ENCODE measurements around the gene TBC1D22A.

Gene TBC1D22A

DNA sequence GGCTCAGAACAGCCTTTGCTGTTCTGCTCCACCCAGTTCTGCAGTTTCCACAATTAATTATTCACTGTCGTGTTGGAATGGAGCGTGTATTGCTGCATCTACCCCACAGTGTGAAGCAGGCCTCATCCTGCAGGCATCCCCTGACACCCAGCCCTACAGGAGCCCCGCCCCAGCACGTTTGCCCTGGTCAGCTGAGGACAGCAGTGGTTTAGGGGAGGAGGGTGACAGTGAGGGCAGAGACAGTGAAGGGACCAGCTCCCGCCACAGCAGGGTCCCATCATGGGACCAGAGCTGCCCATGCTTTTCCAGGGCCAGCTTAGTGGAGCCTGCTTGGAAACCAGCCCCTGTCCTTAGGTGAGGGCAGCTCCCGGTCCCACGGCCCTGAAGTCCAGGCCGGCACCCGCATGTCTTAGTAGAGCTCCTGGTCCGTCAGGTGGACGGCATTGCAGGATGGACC lies 273.0 kb downstream of the TBC1D22A start:
- DNase-seq: no peak

DNA sequence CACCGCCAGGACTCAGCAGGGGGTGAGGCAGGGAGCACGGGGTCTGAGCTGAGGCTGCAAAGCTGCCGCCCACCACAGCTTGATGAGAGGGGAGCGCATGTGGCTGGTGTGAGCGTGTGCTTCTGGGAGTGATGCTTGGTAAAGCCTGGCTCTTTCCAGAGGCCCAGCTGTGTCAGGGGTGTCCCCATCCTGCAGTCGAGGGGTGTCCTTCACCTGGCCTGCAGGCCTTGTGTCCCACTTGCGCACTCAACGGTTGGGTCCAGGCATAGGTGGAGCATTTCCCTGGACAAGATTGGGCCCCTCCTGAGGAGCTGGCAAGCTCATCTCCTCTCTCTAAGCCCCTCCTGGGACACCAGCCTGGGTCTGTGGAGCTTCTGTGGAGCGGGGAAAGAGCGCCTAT lies 273.9 kb downstream of the TBC1D22A start:
- DNase-seq: no peak

DNA sequence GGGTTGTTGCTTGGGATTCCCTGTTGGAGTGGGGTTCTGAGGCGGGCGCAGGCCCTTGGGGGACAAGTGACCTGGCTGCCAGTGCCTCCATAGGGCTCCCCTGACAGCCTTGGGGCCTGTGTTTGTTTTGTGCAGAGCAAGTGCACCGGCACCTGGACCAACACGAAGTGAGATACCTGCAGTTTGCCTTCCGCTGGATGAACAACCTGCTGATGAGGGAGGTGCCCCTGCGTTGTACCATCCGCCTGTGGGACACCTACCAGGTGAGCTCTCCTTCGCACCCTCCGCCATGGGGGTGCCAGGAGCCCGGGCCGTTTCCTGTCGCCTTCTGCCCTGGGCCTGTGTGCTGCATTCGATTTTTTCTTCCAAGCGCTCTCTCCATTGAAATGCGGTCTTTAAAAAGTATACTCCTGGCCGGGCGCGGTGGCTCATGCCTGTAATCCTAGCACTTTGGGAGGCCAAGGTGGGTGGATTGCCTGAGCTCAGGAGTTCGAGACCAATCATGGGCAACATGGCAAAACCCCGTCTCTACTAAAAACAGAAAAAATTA lies 274.6 kb downstream of the TBC1D22A start:
- DNase-seq: no peak

DNA sequence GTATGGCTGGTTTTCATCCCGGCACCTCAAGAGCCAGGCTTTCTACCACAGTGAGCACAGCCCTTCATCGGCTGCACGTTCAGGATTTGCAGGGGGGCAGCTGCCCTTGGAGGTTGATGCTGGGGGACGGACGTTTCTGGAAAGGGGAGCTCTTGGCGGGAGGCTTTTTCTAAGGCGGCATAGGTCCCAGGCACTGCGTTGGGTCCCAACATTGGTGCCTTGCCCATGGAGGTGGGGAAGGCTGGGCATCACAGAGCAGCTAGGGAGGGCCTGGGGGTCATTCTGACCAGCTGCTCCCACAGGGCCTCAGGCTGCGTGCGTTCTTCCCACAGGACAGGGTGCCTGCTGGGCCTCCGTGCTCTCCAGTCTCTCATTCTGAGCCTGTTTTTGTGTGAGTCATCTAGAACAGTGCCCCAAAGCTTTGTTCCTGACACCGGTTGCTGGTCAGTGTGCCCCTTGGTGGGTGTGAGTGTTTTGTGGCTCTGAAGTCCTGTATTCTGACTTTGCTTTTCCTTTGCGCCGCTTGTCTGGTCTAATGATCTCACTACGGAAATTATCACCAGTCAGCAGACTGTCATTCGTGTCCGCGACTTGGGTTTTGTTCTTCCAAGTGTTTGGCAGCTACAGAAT lies 275.9 kb downstream of the TBC1D22A start:
- no peak for DNase-seq

DNA sequence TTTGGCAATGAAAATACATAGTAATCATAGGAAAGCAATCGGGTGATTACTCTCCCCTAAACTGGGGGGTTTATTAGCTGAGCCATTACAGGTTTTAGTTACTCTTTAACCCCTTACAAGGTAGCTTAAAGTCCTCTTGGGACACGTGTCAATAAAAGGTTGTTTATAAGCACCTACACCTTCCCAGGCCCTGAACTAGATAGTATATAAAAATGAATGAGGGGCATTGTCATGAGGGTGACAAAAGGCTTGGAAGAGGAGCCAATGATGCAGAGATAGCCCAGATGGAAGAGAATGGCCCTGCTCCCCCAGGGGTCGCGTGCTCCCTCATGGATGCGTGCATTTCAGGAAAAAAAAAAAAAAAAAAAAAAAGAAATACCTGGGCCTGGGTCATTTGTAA lies 276.9 kb downstream of the TBC1D22A start:
- no peak for DNase-seq

DNA sequence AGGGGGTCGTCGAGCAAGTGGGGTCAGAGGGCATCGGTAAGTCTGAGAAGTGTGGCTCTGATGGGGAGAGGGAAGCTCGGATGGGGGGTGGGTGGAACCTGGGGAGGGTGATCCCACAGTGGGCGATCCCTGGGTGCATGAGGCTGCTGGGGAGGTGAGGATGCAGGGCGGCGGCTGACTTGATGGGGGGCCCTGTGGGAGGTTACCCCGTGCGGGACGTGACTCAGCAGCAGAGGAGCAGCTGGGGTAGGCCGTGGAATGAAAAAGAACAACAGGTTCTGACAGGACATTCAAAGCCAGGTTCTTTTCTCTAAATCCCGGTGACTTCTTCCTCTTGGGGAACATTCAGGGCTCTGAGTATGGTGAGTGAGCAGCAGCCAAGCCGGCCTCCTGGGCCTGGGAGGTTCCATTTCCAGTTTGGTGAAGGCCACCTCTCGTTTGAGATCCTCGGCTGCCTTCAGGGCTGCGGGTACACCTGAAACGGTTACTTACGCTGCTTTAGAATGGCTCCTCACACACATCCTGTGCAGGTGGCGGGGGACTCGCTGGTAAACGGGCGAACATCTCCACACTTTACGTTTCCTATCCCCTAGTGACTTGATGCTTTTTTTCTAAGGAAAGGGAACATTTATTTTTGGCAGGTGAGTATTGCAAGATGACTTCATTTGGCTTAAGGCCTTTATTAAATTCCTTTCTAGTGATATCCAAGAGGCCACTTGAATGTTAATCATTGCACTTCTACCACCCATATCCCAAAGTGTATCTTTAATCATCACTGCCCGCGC lies 278.2 kb downstream of the TBC1D22A start:
- no peak for DNase-seq

DNA sequence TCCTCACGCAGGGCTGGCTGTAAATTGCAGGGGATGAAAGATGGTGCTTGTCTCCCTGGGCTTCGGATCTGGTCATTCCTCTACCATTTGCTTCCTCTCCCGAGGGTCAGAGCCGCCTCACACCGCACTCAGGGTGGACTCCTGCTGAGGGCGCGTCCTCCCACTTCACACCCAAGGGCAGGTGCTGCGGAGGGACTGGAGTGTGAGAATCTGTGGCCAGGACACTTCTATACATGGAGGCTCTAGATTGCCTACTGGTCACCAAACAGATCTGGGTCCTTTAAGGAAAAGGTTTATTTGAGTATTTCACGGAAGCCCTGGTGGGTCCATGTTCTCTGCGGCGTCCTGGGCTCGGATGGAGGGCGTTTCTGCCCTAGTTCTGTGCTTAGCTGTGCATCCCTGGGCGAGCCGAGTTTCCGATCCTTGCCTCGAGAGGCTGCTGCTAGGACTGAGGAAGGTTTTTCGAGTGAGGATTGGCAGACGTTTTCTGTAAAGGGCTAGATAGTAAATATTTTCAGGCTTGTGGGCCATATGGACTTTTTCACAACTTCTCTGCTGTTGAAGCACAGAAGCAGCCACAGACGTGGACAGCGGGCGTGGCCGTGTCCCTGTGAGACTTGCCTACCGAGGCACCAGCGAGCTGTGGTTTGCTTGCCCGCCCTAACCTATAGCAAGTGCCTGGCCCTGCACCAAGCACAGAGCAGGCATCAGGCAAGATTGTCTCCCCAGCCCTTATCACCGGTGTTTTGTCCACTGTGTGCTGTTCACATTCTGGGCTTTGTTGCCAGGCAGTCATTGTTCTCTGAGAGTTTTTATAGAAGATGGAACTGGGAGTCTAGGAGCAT lies 279.0 kb downstream of the TBC1D22A start:
- no peak for DNase-seq

DNA sequence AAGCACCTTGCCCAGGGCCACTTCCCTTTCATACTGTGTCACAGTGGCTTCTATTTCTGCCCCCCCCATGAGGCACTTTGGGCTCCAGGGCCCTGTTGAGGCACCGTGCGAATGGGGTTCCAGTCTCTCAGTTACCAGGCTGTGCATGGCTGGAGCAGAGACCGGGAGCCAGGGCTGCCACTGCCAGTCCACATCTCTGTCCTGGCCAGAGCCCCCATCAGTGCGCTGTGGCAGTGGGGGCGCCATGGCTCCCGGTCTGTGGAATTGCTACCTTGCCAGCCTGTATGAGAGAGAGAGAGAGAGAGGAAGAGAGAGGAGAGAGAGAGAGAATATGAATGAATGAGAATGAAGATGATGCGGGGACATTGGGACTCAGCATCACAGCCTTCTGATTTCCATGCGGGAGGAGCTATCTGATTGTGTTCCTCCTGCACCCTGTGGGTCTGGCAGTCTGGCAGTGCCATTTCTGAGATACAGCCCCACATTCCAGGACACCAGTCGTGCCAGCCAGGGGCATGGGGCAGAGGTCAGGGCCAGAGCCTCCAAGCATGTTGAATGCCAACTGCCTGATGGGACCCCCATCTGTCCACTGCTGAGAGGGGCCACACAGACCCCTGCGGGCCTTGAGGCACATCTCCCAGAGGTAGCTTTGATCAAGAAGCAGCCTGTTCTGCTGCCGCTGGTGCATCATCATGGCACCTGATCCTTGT lies 279.8 kb downstream of the TBC1D22A start:
- no peak for DNase-seq

DNA sequence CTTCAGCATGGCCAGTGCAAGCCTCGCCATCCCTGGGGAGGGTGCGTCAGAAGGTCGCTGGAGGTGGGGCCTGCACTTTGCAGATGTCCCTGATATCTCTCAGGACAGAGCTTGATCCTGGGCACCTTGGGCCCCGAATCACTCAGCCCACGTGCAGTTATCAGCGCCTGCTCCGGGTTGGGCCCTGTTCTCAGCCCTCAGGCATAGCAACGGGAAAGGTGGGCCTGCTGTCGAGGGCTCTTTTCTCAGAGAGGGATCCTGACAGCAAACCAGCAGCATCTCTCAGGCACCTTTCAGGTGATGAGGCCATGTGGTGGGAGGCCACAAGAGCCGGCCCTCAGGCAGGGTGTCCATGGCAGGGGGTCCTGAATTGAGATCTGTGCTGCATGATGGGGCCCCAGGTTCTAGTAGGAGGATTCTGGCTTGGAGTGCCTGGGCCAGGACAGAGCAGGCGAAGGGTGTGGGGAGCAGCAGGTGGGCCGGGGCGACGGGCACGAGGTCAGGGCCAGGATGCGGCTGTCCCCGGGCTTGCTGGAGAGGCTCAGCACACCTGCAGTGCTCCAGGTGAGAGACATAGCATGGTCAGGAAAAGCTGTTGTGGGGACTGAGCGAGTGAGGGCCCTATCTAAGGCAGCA lies 280.5 kb downstream of the TBC1D22A start:
- no peak for DNase-seq

DNA sequence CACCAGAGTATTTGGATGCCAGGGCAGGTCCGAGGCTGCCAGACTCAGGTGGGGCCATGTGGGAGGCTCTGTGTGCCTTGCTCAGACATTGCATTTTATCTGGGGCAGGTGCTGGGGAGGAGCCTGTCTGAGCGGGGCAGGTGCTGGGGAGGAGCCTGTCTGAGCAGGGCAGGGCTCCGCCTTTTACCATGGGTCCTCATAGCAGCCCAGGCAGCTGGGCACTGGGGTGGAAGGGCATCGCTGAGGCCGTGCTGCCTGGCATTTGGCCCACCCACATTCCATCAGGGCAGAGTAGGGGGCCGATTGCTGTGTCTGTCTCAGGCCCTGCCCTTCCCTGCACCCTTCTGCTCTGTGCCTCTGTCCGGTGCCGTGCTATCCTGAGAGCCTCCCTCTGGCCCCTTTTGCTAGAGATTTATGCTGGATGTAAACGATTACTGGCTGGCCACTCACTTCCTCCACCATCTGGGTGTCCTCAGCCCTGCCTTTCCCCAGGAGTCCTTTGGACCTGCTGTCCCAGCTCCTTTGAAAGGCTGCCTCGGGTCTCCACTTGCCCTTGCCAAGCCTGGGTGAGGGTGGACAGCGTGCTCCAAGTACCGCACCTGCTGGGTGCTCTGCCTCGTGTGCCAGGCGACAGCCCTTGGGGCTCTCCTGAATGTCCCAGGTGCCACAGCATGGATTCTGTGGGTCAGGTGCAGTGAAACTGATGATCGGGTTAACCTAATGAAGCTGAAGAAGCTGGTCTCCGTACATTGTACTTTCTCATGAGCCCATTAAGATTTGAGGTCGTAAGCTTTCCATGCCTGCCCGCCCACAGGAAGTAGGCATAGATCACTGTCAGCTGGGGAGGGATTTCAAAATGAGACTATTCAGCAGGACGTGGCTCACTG lies 281.6 kb downstream of the TBC1D22A start:
- DNase-seq: peak; percentile 64

DNA sequence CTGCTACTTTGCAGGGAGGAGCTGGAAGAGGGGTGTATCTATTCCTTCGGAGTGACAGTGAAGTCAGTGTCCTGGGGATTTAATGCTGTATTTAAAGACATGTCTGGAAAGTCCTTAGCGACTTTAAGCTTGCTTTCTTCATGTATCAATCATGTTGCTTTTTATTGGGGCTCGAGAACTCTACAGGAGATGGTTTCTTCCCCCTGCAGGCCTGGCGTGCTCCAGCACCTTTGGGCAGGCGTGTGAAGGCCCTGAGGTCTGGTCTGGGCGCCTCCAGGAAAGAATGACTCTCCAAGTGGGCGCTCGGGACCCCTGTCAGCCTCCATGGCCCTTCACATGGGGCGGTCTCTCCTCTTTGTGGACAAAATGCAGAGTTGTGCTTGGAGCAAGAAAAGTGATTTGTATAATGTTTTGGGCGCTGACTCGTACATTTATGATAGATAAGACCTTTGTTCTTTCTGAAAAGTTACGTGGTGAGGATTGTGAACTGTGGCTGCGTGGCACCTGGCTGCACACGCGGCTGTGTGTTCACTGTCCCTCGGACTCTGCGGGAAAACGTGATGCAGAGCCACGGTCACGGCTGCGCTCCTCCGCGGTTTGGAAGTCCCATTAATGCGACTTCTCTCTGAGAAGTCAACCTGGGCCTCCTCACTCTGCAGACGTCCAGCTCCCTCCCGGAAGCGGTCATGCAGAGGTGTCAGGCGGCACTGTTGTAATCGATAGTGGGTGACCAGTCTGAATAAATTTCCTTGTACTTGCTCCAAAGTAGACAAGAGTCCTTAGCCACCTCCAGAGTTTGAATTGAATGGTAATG lies 282.5 kb downstream of the TBC1D22A start:
- DNase-seq: no peak

DNA sequence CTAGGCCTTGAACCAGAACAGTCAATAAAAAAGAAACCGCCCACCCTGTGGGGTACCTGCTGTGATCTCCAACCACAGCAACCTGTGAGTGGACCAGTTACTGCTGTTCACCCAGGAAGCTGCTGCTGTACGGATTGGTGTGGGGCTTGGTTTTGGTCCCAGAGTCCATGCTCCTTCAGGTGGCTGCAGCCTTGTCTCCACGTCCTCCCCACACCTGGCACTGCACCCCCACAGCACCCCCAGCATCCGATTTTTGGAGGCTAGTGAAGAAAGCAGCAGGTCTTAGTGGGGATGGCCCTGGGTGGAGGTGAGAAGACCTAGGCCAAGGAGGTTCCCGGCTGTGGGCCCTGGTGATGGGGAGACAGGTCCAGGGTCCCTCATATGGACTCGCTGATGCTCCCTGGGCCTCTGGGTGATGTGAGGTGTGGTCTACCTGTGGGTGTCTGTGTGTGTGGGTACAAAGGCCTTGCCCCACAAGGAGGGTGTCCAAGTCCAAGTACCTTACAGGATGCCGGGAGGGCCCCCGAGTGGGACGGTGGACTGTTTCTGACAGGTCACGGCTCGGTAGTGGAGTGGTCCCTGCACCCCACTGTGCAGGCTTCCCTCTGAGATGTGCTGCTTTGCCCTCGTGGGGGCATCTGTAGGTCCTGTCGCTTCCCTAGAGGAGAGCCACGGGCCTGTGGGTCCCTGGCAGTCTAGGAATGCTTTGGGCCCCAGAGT lies 283.4 kb downstream of the TBC1D22A start:
- no peak for DNase-seq

DNA sequence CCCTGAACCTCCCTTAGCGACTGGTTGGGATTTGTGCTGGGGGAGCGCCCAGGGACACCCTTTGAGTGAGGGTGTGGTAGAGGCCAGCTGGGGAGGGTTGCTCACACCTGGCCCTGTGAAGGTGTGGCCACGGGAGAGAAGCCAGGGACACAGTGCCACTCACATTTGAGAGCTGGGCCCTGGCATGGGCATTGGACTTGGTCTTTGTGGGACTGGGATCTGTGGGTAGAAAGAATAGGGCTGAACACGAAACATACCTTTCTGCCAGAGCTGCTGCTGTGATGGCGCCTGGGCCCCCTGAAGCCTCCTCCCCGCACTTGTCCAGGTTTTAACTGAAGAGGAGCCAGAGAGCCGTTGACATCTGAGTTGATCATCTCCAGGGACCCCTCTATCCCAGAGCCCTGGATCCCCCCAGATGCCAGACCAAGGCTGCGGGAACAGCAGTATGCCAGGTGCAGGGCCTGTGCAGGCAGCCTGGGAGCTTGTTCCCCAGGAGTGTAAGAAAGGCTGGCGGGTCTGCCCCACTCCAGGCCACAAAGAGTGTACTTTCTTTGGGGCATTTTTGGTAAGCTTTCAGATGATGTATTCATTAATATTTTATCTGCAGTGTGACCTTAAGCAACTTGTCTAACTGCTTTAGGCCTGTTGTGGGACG lies 284.1 kb downstream of the TBC1D22A start:
- DNase-seq: no peak

DNA sequence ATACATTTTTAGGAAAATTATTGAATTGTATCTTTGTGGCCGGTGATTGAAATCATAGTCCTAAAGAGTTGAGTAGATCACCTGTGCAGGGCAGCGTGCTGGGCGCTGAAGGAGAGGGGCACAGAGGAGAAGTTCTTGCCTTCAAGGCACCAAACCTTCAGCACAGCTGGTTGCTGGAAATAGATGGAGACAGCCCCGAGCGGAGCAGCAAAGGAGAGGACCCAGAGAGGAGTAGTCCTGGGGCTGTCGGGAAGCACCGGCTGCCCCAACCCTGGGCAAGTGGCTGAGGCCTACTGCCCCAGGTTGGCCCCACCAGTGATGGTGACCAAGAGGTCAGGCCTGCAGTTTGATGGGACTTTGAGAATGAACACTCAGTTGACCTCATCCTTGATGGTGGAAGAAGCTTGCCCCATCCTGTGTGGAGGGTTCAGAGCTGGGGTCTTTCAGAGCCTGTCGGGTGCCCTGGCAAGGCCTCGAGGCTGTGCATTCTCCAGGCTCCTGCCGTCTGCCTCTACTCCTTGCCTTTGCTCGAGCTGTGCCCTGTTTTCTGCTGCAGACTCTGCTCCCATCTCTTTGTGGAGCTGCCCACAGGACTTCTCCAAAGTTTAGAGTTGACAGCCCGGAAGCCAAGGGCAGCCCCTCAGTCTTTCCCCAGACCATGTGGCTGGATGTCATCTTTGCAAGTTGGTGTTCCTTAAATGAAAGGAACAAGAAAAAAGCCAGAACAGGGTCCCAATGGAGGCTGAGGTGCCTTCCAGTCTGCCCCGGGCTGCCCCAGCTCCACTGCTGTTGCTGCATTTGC lies 285.1 kb downstream of the TBC1D22A start:
- no peak for DNase-seq

DNA sequence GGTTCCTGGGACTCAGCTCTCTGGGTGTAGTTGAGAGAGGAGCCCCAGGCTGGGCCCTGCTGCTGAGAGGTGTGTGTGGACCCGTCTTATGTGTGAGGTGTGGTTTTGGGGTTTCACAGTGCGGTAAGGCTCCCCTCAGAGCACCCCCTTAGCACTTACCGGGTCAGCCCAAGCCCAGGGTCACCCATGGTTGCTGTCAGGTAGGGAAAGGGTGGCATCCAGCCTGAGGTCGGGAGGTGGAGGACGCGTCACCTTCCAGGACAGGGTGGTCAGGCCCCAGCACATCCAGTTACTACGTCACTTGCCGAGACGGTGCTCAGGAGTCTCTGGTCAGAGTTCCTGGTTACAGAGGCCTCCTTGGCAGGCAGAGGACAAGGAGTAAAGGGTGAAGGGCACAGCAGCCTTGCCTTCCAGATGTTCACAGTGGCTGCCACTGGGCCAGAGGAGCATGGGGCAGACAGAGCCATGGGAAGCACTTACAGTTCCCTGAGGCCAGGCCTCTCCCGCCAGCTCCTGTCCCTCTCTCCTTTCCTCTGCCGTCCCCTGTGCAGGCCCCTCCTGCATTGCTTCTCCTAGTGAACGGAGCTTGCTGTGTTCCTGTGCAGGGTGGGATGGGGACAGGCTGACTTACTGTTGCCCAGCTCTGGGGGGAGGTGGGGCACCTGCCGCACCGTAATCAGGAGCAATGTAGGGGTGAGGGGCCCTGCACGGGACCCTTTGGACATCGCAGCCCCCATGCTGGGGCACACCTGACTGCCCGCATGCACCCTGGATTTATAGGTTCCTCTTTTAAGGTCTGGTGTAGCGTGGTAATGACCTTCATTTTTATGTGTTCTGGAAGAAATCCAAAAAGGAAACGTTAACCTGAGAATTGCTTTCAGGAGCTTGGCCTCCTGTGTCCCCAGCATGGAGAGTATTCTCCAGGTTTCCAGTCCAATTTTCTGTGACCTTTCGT lies 285.9 kb downstream of the TBC1D22A start:
- DNase-seq: no peak

DNA sequence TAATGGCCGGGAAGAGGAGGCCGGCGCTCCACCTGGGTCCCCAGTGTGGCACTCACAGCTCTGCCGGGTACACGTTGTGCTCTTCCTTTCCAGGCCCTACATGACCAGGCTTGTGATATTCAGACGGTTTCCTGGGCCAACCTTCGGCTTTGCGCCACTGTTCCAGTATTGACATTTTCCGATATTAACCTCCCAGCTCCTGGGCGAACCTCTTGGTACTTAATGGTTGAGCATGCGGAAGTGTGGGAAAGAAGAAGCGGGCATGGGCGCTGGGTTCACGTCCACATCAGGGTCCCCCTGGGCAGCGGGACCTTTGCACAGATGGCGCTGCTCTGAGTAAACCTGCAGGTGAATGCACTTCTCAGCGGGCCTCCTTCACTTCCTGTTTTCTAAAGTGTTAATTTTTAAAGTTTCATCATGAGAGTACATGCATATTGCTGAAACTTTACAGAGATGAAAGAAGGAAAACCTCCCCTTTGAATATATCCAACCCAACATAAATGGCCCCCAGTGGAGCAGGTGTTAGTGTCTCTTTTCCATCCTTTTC lies 286.7 kb downstream of the TBC1D22A start:
- DNase-seq: no peak

All from right kidney (tissue), 1 donor.